ENCODE data around the gene SAMD4A. TPM values are rescaled to one million over a fixed set of nuclear protein-coding genes. Genes with fewer than 3 reads are reported as not detected.

SAMD4A gene
- total and polyA plus RNA-seq, 2 experiments from 2014 or later = 7.2 to 33.0 TPM

GRCh38 chr14:54768501-54769129 lies 201.7 kb downstream of the SAMD4A start:
- DNase-seq = peak; percentile 30
- peaks cover 21% of the 10 kb centered on the region for H3K36me3 ChIP-seq (ENCODE audit: low read depth)
- in situ Hi-C loops (cut with MboI) = no loop called here
- peaks cover 42% of the 10 kb centered on the region for H3F3A ChIP-seq (ENCODE audit: insufficient read depth)
- TF ChIP-seq EZH2 (IDR thresholded peaks at IDR 0.05; ENCODE audit: insufficient read depth, poor library complexity, severe bottlenecking) (no peak), EZH2phosphoT487 (IDR thresholded peaks at IDR 0.05; ENCODE audit: insufficient read depth, low read depth) (no peak)
- H3K79me2 ChIP-seq (ENCODE audit: insufficient read depth) = 0 out of 2 replicates have a peak, but pooled peaks cover 6% of the 10 kb centered on the region
- 0 out of 2 replicates have a peak overlapping the region, but pooled peaks have one; percentile 4 for H3K27ac ChIP-seq
- no peak overlapping the region for H3K4me3 ChIP-seq
- peaks cover 21% of the 10 kb centered on the region for H3K4me1 ChIP-seq (ENCODE audit: insufficient read depth)
- H3K9me2 ChIP-seq (ENCODE audit: insufficient read depth) = no peaks in the 10 kb centered on the region
- H3K9ac ChIP-seq = no peak overlapping the region
- no peaks in the 10 kb centered on the region for H3K27me3 ChIP-seq (replicated peaks; ENCODE audit: insufficient read depth)
- no peaks in the 10 kb centered on the region for H4K20me1 ChIP-seq (ENCODE audit: insufficient read depth)
- no peak overlapping the region for H2AFZ ChIP-seq
- 66 to 71% methylated on average over 9 of the region's 9 CpGs for WGBS, 2 experiments (ENCODE audit: low coverage in 1 of 2, low lambda C conversion rate in 2 of 2, missing lambda C conversion rate in 2 of 2)
- no peak overlapping the region for H3K4me2 ChIP-seq (ENCODE audit: unreplicated experiment)
- no peaks in the 10 kb centered on the region for H3K9me3 ChIP-seq (ENCODE audit: low read depth)

GRCh38 chr14:54769951-54770863 lies 203.3 kb downstream of the SAMD4A start:
- H3K4me2 ChIP-seq (ENCODE audit: unreplicated experiment) = no peak overlapping the region
- H3K9me2 ChIP-seq (ENCODE audit: insufficient read depth) = no peaks in the 10 kb centered on the region
- H3F3A ChIP-seq (ENCODE audit: insufficient read depth) = peaks cover 51% of the 10 kb centered on the region
- no peak overlapping the region for H2AFZ ChIP-seq
- no peak overlapping the region for H3K9ac ChIP-seq
- peaks cover 13% of the 10 kb centered on the region for H3K36me3 ChIP-seq (ENCODE audit: low read depth)
- H3K4me3 ChIP-seq = no peak overlapping the region
- in situ Hi-C loops (cut with MboI) = loop anchor here (10.0 kb wide), 1 partner anchor 205 kb away; the partner anchor contains the start of gene SAMD4A
- no peaks in the 10 kb centered on the region for H3K27me3 ChIP-seq (replicated peaks; ENCODE audit: insufficient read depth)
- H3K9me3 ChIP-seq (ENCODE audit: low read depth) = no peaks in the 10 kb centered on the region
- H3K4me1 ChIP-seq (ENCODE audit: insufficient read depth) = peaks cover 29% of the 10 kb centered on the region
- DNase-seq = no peak
- H3K27ac ChIP-seq = no peak overlapping the region
- 86 to 87% methylated on average over 14 of the region's 14 CpGs for WGBS, 2 experiments (ENCODE audit: low coverage in 1 of 2, low lambda C conversion rate in 2 of 2, missing lambda C conversion rate in 2 of 2)
- H4K20me1 ChIP-seq (ENCODE audit: insufficient read depth) = no peaks in the 10 kb centered on the region
- 0 out of 2 replicates have a peak, but pooled peaks cover 6% of the 10 kb centered on the region for H3K79me2 ChIP-seq (ENCODE audit: insufficient read depth)
- TF ChIP-seq EZH2 (IDR thresholded peaks at IDR 0.05; ENCODE audit: insufficient read depth, poor library complexity, severe bottlenecking) (no peak), EZH2phosphoT487 (IDR thresholded peaks at IDR 0.05; ENCODE audit: insufficient read depth, low read depth) (no peak)

- 76 to 81% methylated on average over 6 of the region's 6 CpGs for WGBS, 2 experiments (ENCODE audit: low coverage in 1 of 2, low lambda C conversion rate in 2 of 2, missing lambda C conversion rate in 2 of 2)
- H3K9ac ChIP-seq = peak overlapping the region; percentile 88
- in situ Hi-C loops (cut with MboI) = loop anchor here (10.0 kb wide), 1 partner anchor 207 kb away; the partner anchor contains the start of gene SAMD4A
- peaks cover 39% of the 10 kb centered on the region for H3K4me1 ChIP-seq (ENCODE audit: insufficient read depth)
- H3K4me2 ChIP-seq (ENCODE audit: unreplicated experiment) = peak overlapping the region; percentile 89
- H3K79me2 ChIP-seq (ENCODE audit: insufficient read depth) = 0 out of 2 replicates have a peak, but pooled peaks cover 6% of the 10 kb centered on the region
- H3K9me3 ChIP-seq (ENCODE audit: low read depth) = no peaks in the 10 kb centered on the region
- no peak for TF ChIP-seq EZH2 (IDR thresholded peaks at IDR 0.05; ENCODE audit: insufficient read depth, poor library complexity, severe bottlenecking)
- TF ChIP-seq EZH2phosphoT487 (IDR thresholded peaks at IDR 0.05; ENCODE audit: insufficient read depth, low read depth) = no peak
- H2AFZ ChIP-seq = no peak overlapping the region
- peak overlapping the region; percentile 99 for H3K27ac ChIP-seq
- no peaks in the 10 kb centered on the region for H3K27me3 ChIP-seq (replicated peaks; ENCODE audit: insufficient read depth)
- no peak overlapping the region; the same call in 1 of the 2 replicates for H3K4me3 ChIP-seq
- peaks cover 54% of the 10 kb centered on the region for H3F3A ChIP-seq (ENCODE audit: insufficient read depth)
- DNase-seq = no peak
- H3K36me3 ChIP-seq (ENCODE audit: low read depth) = peaks cover 13% of the 10 kb centered on the region
- H4K20me1 ChIP-seq (ENCODE audit: insufficient read depth) = no peaks in the 10 kb centered on the region
- H3K9me2 ChIP-seq (ENCODE audit: insufficient read depth) = no peaks in the 10 kb centered on the region
These were observed 204.6 kb downstream of the SAMD4A start for GRCh38 chr14:54771411-54772027.

- Histone ChIP-seq H3K27me3 (replicated peaks; ENCODE audit: insufficient read depth) (no peaks in the 10 kb centered on the region), H3K36me3 (ENCODE audit: low read depth) (peaks cover 13% of the 10 kb centered on the region), H3F3A (ENCODE audit: insufficient read depth) (peaks cover 54% of the 10 kb centered on the region), H3K9me2 (ENCODE audit: insufficient read depth) (no peaks in the 10 kb centered on the region), H3K9ac (peak overlapping the region; percentile 88), H3K9me3 (ENCODE audit: low read depth) (no peaks in the 10 kb centered on the region), H3K4me2 (ENCODE audit: unreplicated experiment) (peak overlapping the region; percentile 89), H3K4me3 (peak overlapping the region; percentile 60), H4K20me1 (ENCODE audit: insufficient read depth) (no peaks in the 10 kb centered on the region), H3K79me2 (ENCODE audit: insufficient read depth) (0 out of 2 replicates have a peak, but pooled peaks cover 6% of the 10 kb centered on the region), H2AFZ (peak overlapping the region; percentile 66), H3K27ac (peak overlapping the region; percentile 99), H3K4me1 (ENCODE audit: insufficient read depth) (peaks cover 47% of the 10 kb centered on the region)
- in situ Hi-C loops (cut with MboI) = loop anchor here (10.0 kb wide), 1 partner anchor 208 kb away; the partner anchor contains the start of gene SAMD4A
- peak; percentile 73 for DNase-seq
- 6 to 9% methylated on average over 7 of the region's 7 CpGs for WGBS, 2 experiments (ENCODE audit: low coverage in 1 of 2, low lambda C conversion rate in 2 of 2, missing lambda C conversion rate in 2 of 2)
- TF ChIP-seq EZH2 (IDR thresholded peaks at IDR 0.05; ENCODE audit: insufficient read depth, poor library complexity, severe bottlenecking) = no peak
- TF ChIP-seq EZH2phosphoT487 (IDR thresholded peaks at IDR 0.05; ENCODE audit: insufficient read depth, low read depth) = no peak
These were observed 205.5 kb downstream of the SAMD4A start for GRCh38 chr14:54772451-54772881.
